ENCODE results near the gene KDM4C. TPM values are rescaled to one million over a fixed set of nuclear protein-coding genes. Genes with fewer than 3 reads are reported as not detected.
"Not testable (repeated sequence)": the region's sequence is repeated elsewhere in the genome, so short reads cannot be mapped to it uniquely, and the experiment has no call there.

The KDM4C gene
- 21.6 TPM for polyA plus RNA-seq (ENCODE audit: insufficient read length)
- long read RNA-seq, donor 1, full-length matches to known transcripts = 2 of 2 reads
- long read RNA-seq, donor 1, partial matches to known transcripts = 0 of 2 reads
- long read RNA-seq, donor 1, other reads (novel, unspliced or antisense) = 0 of 2 reads
- long read RNA-seq, donor 2, full-length matches to known transcripts = 1 of 1 reads
- long read RNA-seq, donor 2, partial matches to known transcripts = 0 of 1 reads
- long read RNA-seq, donor 2, other reads (novel, unspliced or antisense) = 0 of 1 reads
- long read RNA-seq, donor 3, full-length matches to known transcripts = 1 of 1 reads
- long read RNA-seq, donor 3, partial matches to known transcripts = 0 of 1 reads
- long read RNA-seq, donor 3, other reads (novel, unspliced or antisense) = 0 of 1 reads
- long read RNA-seq, donor 4 = 0 reads
- long read RNA-seq, donor 5, full-length matches to known transcripts = 4 of 4 reads
- long read RNA-seq, donor 5, partial matches to known transcripts = 0 of 4 reads
- long read RNA-seq, donor 5, other reads (novel, unspliced or antisense) = 0 of 4 reads
- long read RNA-seq, donor 6, partial matches to known transcripts = 6 of 6 reads
- long read RNA-seq, donor 6, other reads (novel, unspliced or antisense) = 0 of 6 reads
- long read RNA-seq, donor 7, partial matches to known transcripts = 0 of 1 reads
- long read RNA-seq, donor 7, other reads (novel, unspliced or antisense) = 0 of 1 reads
- long read RNA-seq, donor 8, partial matches to known transcripts = 0 of 1 reads
- long read RNA-seq, donor 8, other reads (novel, unspliced or antisense) = 0 of 1 reads

GRCh38 chr9:6757456-6758247 lies at the start of gene KDM4C:
TSS of gene KDM4C (plus strand) at chr9:6757973. CDS start at chr9:6792989, 35,016 bp downstream.
- DNase-seq = peak; percentile 94

GRCh38 chr9:6708732-6709131 lies 49.0 kb upstream of the KDM4C start:
- no peak for DNase-seq

DNA sequence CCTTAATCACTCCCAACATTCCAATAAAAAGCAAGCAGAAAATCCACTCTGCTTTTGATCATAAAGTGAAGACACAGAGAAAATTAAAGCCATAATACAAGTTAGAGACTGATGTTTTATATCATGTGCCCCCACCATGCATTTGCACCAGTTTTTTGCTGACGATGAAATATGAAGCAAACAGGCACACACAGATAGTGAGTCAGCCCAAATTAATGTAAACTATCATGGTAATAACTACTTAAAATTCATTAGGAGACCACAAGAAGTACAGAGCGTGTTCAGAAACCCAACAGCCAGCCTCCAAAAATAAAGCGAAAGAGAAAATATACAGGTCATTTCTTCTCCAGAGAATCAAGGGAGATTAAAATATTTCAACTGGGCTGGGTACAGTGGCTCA lies 46.4 kb upstream of the KDM4C start:
- no peak for DNase-seq

GRCh38 chr9:6712041-6712440 lies 45.7 kb upstream of the KDM4C start:
- no peak for DNase-seq

GRCh38 chr9:6714176-6714575 lies 43.6 kb upstream of the KDM4C start:
- DNase-seq = no peak

- not testable (repeated sequence) for DNase-seq
These were observed 42.5 kb upstream of the KDM4C start for GRCh38 chr9:6715153-6715754.

DNA sequence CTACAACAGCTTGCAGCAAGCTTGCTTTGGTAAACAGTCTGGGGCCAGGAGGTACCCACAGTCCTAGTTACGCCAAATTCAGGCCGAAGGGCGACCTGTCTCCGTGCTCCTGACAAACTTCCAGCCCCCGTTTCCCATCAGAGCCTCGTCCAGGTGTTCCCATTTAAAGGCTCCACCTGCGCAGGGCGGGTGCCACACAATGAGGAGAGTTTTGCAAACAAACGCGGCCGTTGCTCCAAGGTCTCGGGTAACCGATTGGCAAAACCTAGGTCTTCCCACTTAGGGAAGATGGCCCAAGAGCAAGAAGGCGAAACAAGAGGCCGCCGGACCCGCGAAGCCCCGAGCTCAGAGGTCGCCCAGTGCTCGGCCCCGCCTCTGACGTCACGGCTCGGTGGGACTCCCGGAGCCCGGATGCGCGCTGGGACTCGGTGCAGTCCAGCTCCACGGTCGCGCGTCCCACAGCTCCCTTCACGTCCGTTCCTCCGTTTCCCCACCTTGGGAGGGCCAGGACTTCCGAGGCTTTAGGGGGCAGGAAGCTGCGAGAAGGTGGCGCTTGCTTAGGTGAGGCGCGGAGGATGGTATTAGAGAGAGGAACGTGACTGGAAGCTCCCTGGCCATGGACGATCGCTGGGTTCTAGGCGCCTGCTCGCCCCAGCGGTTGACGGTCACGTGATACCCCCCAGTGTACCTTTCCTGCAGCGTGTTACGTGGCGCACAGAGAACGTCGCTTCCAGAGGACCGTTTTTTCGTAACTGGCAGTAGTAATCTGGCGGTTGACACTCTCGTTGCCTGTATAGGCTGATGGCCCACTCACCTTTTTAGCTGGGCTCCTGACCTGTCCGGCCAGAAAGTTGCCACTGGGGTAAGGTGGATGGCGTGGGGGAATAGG lies 41.8 kb upstream of the KDM4C start:
- DNase-seq = peak; percentile 50

DNA sequence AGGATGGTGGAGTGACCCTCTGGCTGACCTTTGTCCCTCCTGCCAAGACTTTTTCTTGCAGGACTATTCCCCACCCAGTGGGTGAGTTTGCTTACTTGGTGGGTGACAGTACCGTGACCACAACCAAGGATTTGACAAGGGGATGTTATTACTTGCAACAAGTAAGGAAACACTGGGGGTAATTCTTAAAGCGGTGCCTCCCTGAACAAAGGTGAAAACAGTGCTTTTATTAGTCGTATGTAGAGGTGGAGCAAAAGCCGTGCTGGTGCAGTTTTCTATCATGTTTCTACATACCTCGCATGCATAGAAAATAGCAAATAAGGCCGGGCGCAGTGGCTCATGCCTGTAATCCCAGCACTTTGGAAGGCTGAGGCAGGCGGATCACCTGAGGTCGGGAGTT lies 41.0 kb upstream of the KDM4C start:
- DNase-seq = no peak

DNA sequence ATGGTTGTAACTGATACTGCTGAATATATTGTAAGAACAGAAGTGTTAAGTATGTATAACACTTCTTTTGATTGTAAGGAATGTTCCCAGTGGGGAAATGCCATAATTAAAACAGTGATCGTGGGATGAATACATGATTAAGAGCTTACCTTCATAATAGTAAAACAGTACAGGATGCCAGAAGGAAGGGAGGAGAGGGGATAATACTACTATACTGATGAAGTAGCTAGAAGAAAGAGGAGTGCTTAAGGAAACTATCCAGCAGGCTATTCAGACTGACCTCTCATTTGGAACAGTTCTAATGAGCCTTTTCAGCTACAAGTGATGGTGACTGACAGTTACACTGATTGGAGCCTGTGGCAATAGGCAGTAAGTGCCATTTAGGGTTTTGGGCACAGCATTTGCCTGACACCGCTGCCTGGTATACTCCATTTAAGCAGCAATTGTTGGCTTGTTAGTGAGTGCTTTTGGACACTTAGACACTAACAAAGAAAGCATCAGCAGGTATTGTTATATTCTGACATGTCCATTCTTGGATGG lies 33.8 kb upstream of the KDM4C start:
- DNase-seq = no peak

DNA sequence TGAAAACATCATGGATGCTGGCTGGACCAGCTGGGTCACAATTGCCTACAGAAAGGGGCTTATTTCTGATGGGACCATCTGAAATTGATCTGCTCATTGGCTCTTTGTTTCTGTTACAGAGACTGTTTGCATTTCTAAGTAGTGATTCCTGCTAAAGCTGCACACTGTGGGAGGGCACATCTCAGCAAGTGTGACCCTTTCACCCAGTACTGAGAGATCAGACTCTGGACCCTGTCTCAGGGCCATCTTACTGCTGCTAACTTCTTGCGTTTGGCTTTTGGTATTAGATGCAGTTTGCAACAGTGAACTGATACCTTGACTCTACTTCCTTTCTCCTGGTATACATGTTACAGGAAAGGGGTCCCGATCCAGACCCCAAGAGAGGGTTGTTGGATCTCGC lies 24.5 kb upstream of the KDM4C start:
- DNase-seq = no peak

- no peak for DNase-seq
These were observed 23.9 kb upstream of the KDM4C start for GRCh38 chr9:6733831-6734230.

DNA sequence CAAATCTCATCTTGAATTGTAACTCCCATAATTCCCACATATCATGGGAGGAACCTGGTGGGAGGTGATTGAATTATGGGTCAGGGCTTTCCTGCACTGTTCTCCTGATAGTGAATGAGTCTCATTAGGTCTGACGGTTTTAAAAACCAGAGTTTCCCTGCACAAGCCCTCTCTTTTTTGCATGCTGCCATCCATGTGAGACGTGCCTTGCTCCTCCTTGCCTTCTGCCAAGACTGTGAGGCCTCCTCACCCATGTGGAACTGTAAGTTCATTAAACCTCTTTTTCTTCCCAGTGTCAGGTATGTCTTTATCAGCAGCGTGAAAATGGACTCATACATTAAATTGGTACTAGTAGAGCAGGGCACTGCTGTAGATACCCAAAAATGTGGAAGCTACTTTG lies 22.4 kb upstream of the KDM4C start:
- no peak for DNase-seq

- no peak for DNase-seq
These were observed 18.6 kb upstream of the KDM4C start for GRCh38 chr9:6739218-6739617.

DNA sequence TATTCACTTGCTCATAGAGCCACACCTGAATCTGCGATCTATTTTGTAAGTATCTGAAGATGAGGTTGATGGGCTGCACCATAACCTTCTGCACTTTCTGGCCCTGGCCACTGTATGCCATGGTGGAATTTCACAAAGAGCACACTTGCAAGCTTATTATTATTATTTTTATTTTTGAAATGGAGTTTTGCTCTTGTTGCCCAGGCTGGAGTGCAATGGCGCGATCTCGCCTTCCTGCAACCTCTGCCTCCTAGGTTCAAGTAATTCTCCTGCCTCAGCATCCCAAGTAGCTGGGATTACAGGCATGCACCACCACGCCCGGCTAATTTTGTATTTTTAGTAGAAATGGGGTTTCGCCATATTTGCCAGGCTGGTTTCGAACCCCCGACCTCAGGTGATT lies 8.9 kb upstream of the KDM4C start:
- DNase-seq = not testable (repeated sequence)

- DNase-seq = not testable (repeated sequence)
These were observed 2.9 kb upstream of the KDM4C start for GRCh38 chr9:6754861-6755260.

DNA sequence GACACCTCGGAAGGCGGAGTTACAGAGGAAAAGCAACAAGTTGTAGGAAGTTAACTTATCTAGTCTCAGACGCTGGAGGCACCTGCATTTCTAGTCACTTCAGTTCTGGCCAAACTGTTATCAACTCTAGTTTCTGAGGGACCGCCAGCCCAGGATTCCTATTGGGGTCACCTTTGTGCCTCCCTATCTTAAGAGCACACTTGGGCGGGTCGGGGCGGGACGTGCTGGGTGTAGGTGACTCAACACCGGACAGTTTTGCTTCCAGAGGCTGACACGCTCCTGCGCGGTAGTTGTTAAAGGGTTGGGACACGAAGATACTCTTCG lies 679 bp upstream of the KDM4C start:
- peak; percentile 64 for DNase-seq

DNA sequence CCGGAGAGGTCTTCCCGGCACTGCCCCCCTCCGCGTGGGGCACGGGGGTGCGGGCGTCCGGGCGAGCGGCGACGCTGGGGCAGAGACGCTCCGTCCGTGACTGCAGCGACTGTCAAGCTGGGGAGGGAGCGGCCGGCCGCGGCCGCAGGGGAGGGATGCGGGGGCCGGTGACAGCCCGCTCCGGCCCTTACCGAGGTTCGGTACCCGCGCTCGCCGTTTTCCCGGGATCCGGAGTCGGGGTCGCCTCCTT lies 400 bp downstream of the KDM4C start:
- no peak for DNase-seq

GRCh38 chr9:6758498-6759184 lies 868 bp downstream of the KDM4C start:
- DNase-seq = peak; percentile 29

DNA sequence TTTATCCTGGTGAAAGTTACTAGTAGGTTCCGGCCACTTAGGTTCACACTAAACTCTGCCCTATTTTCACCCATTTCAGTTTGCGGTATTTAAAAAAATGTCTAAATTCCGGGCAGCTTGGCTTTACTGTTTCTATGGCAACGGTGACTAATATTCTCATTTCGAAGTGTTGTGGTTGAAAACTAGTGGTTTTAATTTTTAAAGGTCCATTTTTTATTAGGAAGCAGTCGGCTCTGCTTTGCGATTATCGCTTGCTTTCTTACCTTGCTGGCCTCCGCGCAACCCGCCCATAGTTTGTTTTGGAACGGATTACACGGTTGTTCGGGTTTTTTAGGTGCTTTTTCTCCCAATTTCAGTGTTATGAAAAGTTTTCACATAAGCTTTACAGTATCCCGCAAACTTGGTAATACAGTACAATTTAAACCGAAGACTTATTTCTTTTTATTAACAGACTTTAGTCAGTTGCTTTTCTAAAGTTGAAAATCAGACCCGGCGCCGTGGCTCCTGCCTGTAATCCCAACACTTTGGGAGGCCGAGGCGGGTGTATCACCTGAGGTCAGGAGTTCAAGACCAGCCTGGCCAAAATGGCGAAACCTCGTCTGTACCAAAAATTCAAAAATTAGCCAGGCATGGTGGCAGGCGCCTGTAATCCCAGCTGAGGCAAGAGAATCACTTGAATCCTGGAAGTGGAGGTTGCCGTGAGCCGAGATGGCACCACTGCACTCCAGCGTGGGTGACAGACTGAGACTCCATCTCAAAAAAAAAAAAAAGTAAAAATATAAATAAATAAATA lies 1.6 kb downstream of the KDM4C start:
- DNase-seq = peak; percentile 27

DNA sequence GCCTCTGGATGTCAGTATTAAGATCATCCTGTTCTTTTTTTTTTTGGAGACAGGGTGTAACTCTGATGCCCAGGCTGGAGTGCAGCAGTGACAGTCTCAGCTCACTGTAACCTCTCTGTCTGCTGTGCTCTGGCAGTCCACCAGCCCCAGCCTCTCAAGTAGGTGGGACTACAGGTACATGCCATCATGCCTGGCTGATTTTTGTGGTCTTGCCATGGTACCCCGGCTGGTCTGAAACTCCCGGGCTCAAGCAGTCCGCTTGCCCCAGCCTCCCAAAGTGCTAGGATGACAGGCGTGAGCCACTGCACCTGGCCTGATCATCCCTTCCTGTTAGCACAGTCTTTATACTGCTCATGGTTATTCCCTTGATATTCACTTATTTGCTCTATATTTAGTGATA lies 3.5 kb downstream of the KDM4C start:
- no peak for DNase-seq
